DMS53 treated with DMSO at 0.1 percent for 48 hours (cell line): ENCODE data around the gene ZDHHC22.

Source experiments
- DNase-seq: peaks from one replicate; lab custom pipeline; 2025; ENCODE audit not compliant: unreplicated experiment; lab: John Stamatoyannopoulos, UW

The ZDHHC22 gene

GRCh38 chr14:77158175-77158881 is 16.7 kb upstream of the ZDHHC22 start:
- DNase-seq: peak; percentile 46

DNA sequence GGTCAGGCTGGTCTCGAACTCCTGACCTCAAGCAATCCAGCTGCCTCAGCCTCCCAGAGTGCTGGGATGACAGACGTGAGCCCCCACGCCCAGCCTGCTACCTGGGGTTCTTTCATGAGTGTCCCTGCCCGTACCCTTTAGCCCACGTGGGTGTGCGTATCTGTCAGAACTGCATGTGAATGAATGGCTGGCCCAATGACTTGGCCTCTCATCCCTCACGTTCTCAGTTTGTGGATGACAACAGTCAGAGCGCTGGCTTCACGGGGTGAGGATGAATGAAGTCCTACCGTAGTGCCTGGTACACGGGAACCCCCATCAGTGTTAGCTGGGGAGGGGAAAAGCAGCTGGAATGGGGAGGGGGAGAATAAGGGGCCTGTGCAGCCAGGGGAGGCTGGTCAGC is 16.1 kb upstream of the ZDHHC22 start:
- DNase-seq: no peak

- no peak for DNase-seq
These were observed 13.5 kb upstream of the ZDHHC22 start for GRCh38 chr14:77155083-77155482.

- DNase-seq: no peak
These were observed 12.8 kb upstream of the ZDHHC22 start for GRCh38 chr14:77154421-77154820.

DNA sequence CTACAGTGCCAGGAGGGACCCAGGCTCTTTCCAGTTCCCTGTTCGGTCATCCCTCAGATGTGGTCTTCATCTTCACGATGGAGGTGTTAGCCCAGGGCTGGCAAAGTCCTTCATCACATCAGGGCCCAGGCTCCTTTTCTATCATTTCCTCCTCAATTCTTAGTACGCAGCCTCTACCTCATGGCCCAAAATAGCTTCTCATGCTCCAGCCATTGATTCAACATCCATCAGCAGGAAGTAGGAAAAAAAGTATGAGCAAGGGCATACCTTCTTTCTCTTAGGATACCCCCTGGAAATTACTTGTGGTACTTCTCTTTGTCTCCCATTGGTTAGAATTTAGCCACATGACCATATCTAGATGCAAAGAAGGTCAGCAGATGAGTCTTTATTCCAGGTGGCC is 12.2 kb upstream of the ZDHHC22 start:
- no peak for DNase-seq

DNA sequence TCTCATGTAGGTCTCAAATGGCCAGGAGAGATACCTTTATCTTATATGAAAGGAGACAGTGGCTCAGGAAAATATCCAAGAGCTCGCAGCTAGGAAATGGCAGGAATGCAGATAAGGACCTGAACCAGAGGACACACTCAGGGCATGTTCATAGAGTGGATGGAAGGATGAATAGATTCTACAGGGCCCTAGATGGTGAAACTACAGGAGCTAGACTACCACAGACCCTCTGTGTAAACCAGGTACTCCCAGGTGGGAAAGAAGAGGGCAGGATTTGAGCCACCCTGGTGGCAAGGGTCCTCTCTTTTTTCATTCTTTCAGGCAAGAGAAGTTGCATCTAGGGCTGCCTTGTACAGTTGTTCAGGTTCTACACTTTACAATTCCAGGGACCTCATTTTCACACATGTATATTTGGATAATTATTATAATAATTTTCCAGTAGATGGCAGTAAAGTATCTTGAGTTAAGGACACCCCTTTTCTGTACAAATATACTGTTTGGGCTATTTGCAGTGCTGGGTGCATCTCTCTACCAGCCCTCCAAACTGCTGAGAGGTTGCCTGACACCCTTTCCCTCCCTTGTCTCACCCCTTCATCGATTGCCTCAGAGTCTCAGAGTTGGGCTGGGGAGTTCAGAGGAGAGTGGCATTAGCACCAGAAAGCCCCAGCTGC is 10.5 kb upstream of the ZDHHC22 start:
- DNase-seq: peak; percentile 57

DNA sequence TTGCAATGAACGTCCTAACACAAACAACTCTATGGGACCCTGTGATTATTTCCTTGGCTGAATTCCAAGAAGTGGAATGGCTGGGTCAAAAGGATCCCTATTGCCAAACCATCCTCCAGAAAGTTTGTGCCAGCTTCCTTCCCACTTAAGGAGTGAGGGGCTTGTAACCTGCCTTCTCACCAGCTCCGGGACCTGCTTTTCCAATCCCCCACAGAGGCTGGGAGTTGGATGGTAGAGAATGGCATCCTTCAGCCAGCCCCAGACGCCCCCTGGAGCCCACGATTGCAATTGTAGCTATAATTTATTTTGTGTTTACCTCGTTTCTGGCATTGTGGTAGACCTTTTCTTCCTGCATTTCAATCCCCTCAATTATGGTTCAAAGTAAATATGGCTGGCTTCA is 9.7 kb upstream of the ZDHHC22 start:
- DNase-seq: no peak

DNA sequence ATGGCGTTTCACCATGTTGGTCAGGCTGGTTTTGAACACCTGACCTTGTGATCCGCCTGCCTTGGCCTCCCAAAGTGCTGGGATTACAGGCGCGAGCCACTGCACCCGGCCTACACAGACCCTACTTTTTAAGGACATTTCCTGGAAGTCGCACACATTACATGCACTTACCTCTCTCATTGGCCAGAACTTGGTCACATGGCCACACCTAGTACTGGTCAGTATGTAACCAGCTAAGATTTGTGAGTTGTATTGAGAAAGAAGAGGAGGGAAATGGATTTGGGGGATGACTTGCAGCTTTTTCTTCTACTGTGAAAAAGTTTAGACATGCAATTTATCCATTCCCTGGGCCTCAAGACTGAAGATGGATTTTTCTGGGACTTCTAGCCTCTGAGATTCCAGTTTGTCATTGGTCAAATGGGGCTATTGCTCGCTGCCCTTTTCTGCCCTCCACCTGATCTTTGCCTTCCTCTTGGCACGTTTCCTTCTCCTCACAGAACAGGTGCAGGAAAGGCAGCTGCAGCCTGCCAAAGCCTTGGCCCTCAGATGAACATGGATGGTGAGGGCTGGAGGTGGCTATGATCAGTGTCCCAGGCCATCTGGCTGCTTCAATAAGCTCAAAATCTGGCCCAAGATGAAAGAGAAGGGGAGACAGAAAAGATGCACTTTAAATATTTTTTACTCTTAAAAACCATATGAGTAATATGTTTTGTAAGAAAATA is 7.1 kb upstream of the ZDHHC22 start:
- peak; percentile 16 for DNase-seq

GRCh38 chr14:77145975-77146740 is 4.6 kb upstream of the ZDHHC22 start:
- DNase-seq: no peak

- no peak for DNase-seq
These were observed 3.0 kb upstream of the ZDHHC22 start for GRCh38 chr14:77144412-77145115.

GRCh38 chr14:77143071-77143470 is 1.5 kb upstream of the ZDHHC22 start:
- no peak for DNase-seq

GRCh38 chr14:77142005-77142800 is 612 bp upstream of the ZDHHC22 start:
- DNase-seq: no peak

DNA sequence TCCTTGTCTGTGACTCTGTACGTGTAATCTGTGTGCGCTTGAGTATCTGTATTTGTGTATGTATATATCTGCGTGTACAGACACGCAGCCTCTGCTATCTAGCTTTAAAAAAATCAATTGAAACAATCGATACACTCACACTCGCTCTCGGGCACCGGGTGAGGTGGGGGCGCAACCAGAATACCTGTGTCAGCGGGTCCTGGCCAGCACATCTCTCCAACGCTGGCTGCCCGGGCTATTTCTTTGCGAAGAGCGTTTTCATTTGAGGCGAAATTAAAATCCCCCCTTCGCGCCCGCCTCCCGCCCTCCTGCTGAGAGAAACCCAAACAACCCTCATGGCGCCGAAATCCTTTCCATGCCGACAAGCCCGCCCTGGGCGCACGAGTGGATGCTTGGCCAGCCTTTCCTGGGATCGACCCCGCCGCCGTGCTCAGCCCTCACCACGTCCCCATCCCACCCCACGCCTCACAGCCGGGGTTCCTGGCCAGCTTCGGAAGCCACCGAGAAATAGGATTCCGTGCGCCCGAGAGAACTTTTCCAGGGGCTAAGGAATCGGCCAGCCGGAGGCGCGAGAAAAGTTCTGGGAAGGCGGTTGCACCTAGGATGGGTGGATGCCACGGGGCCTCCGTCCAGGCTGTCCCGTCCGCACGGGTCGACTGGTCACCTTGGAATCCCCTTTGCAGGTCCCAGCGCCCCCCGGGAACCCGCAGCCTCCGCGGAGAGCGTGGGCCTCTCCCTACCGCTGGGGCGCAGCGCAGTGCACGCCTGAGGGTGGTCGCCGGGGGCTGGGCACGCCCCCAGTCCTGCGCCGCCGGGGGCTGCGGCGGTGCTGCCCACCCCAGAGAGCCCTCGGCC is 1.0 kb downstream of the ZDHHC22 start:
- DNase-seq: no peak

- peak; percentile 41 for DNase-seq
These were observed 1.8 kb downstream of the ZDHHC22 start for GRCh38 chr14:77139540-77140358.

- no peak for DNase-seq
These were observed 2.6 kb downstream of the ZDHHC22 start for GRCh38 chr14:77139022-77139421.

DNA sequence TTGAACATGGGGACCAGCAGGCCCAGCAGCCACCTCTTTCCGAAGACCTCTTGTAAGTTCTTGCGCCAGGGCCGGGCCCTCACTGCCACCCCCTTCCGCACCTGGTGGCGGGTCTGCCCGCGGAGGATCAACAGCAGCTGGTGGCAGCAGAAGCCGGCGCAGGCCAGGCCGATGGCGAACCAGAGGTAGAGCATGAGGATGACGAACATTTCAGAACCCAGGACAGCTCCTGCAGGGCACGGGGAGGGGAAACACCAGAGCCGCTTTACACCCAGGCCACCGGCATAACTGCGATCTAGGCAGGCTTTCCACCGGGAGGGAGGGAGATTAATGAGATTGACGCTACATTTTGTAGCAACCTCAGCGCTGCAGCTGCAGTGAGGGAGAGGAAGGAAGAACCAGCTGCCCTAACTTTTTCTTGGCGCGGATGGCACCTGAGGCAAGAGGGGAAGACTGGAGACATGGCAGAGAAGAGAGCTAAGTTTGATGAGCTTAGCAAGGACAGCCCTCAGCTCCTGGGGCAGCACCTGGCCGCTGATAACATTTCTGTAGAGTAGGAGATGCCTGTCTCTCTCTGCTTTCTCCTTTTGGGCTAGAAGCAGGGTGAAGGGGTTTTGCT is 7.8 kb downstream of the ZDHHC22 start:
- DNase-seq: no peak

DNA sequence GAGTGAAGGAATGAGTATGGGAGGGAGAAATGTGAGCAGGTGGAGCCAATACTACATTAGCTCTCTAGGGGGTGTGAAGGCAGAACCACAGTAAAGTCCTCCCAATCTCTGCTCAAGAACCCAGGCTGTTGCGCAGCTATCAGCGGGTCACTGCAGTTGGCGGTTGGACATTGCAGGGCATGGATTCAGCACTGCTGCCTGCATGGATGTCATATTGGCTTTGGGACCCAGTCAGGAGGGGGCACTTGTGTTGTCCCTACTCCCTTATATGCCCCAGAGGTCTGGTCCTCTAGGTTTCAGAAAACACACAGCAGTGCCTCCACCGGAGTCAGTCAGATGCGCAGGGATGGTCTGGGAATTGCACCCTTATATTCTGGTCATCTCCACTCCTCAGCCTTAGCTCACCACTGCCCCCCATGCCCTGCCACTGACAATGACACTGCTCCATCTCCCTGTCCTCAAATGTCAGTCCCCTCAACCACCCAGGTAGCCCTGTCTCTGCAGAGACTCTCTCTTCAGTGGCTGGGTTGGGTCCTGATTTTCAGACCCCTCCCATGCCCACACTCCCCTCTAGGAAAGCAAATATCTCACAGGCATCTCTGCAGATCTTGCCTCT is 9.6 kb downstream of the ZDHHC22 start:
- no peak for DNase-seq
